H1 (cell line): ENCODE results near the gene FPGS. TPM values are rescaled to one million over a fixed set of nuclear protein-coding genes. Genes with fewer than 3 reads are reported as not detected.
A peak's percentile ranks its signal among the peaks of the same experiment; 100 is the strongest.

Experiments
- ATF2 ChIP-seq: IDR thresholded peaks from 2 replicates; pipeline ENCODE4 v1.6.1; 2012; ENCODE audit warnings: low read length, inconsistent platforms
- CREB1 ChIP-seq: IDR thresholded peaks from 2 replicates; pipeline ENCODE4 v1.6.1; 2012; ENCODE audit warnings: inconsistent platforms
- polyA plus RNA-seq, 7 experiments: library from polyadenylated mRNA; depleted of rRNA in 3 of 7; stranded (reverse) in 5 of 7; unstranded in 2 of 7; fragments of >200 nt in 5 of 7; fragments of 200-250 nt in 2 of 7; gene quantifications; 1 replicate in 5 of 7; 2 replicates in 1 of 7; 4 replicates in 1 of 7; pipeline versions ENCODE4 v1.2.1 to v1.2.3, GENCODE V29; 2011 to 2013; ENCODE audit warnings: missing spikeins in 2 of 7, mixed read lengths in 2 of 7
- total RNA-seq: library from RNA; stranded (reverse); fragmentation: NEBNext Ultra II Directional; extraction: Animal tissue kit (Norgen Biotek cat#: 25700); gene quantifications from 2 replicates; pipeline ENCODE4 v1.2.1, GENCODE V29; 2021

Gene FPGS
- total and polyA plus RNA-seq, 2 of the 8 experiments (the other 6 are each of a cell fraction or from before 2014, with no cell fraction given) = 62.4 to 83.0 TPM

GRCh38 chr9:127785023-127785932, 17.4 kb upstream of the FPGS start (continued):
- TF ChIP-seq CREB1 (peak; percentile 64), ATF2 (0 out of 2 replicates have a peak, but pooled peaks have one; percentile 17)
- TF ChIP-seq, all 59 proteins: peak for 11
